GM12878 (cell line): ENCODE results near the gene DISC1. TPM values are rescaled to one million over a fixed set of nuclear protein-coding genes. Genes with fewer than 3 reads are reported as not detected.

Source experiments
- ATAC-seq: fragments of 200-7000 bp; cut with Tn5 transposase; 3 replicates; pipeline ENCODE4 v1.9.1; 2020; ENCODE audit warnings: mild to moderate bottlenecking, moderate library complexity
- BruUV-seq: library from RNA; stranded (reverse); fragments of 400-500 nt; replicated peaks from 2 replicates; lab custom pipeline; 2021; lab: Mats Ljungman, UMichigan
- CTCF ChIA-PET: fragments of 300-600 bp; sonication (Branson Sonifier 250); formaldehyde crosslinking; extraction: SDS; loops from one replicate; lab custom pipeline; 2021; ENCODE audit warnings: inconsistent platforms; lab: Yijun Ruan, JAX
- POLR2A ChIA-PET: fragments of 350-600 bp; formaldehyde crosslinking; extraction: SDS; loops from one replicate; lab custom pipeline; 2021; ENCODE audit warnings: inconsistent platforms; lab: Charles Lee
- RAD21 ChIA-PET: fragments of 300-600 bp; sonication (Branson Sonifier 250); formaldehyde crosslinking; loops from one replicate; lab custom pipeline; 2023; ENCODE audit warnings: antibody characterized with exemption; ENCODE audit not compliant: unreplicated experiment; lab: Charles Lee
- SMC1A ChIA-PET: fragments of 300-600 bp; sonication (Branson Sonifier 250); formaldehyde crosslinking; loops from one replicate; lab custom pipeline; 2023; ENCODE audit not compliant: unreplicated experiment, uncharacterized antibody; lab: Charles Lee
- DNase-seq: peaks from one replicate; pipeline ENCODE4 v3.0.0-alpha.2; 2011; ENCODE audit warnings: low read depth, low spot score
- FAIRE-seq: peaks from 3 replicates; lab custom pipeline; 2011; peaks lifted over from hg19 to GRCh38; lab: Jason Lieb, UNC
- H2AFZ ChIP-seq: 2 replicates; pipeline ENCODE4 v1.6.0; 2011; ENCODE audit warnings: low read depth, low read length, control low read depth; ENCODE audit not compliant: control insufficient read depth
- H3K27ac ChIP-seq: 2 replicates; pipeline ENCODE4 v1.5.1; 2011; ENCODE audit warnings: control low read depth; ENCODE audit not compliant: control insufficient read depth, insufficient read depth
- H3K27me3 ChIP-seq, 2 experiments: replicated peaks in 1 of 2; 2 replicates each; pipeline versions ENCODE4 v1.6.0 to v1.6.1; 2011; ENCODE audit warnings: low read length in 1 of 2; ENCODE audit not compliant: control insufficient read depth in 2 of 2, insufficient read depth in 2 of 2
- H3K36me3 ChIP-seq, 2 experiments: 2 replicates each; pipeline ENCODE4 v1.5.1; 2011; ENCODE audit warnings: low read length in 1 of 2; ENCODE audit not compliant: control insufficient read depth in 2 of 2, insufficient read depth in 2 of 2
- H3K4me1 ChIP-seq: 2 replicates; pipeline ENCODE4 v1.6.1; 2011; ENCODE audit warnings: mild to moderate bottlenecking, low read length, moderate library complexity, mixed read lengths; ENCODE audit not compliant: control insufficient read depth, insufficient read depth
- H3K4me2 ChIP-seq: 2 replicates; pipeline ENCODE4 v1.6.0; 2011; ENCODE audit warnings: control low read depth; ENCODE audit not compliant: control insufficient read depth, insufficient read depth
- H3K4me3 ChIP-seq: fragments of 200-600 bp; sonication (generic); 2 replicates; pipeline ENCODE4 v1.5.1; 2016
- H3K79me2 ChIP-seq: 2 replicates; pipeline ENCODE4 v1.6.0; 2011; ENCODE audit warnings: low read length; ENCODE audit not compliant: control insufficient read depth, insufficient read depth
- H3K9ac ChIP-seq: 2 replicates; pipeline ENCODE4 v1.8.0; 2011; ENCODE audit warnings: low read length, control low read depth, mixed read lengths; ENCODE audit not compliant: control insufficient read depth, insufficient read depth
- H3K9me3 ChIP-seq: replicated peaks from 3 replicates; pipeline ENCODE4 v1.5.1; 2011; ENCODE audit warnings: mild to moderate bottlenecking, low read length; ENCODE audit not compliant: control insufficient read depth, insufficient read depth
- H4K20me1 ChIP-seq: 2 replicates; pipeline ENCODE4 v1.6.0; 2011; ENCODE audit not compliant: control insufficient read depth, insufficient read depth
- CBX3 ChIP-seq: fragments of 200-600 bp; sonication (generic); IDR thresholded peaks from 2 replicates; pipeline ENCODE4 v1.6.1; 2016; ENCODE audit warnings: low read depth, borderline replicate concordance
- ELK1 ChIP-seq: IDR thresholded peaks from 2 replicates; pipeline ENCODE4 v1.6.1; 2012; ENCODE audit warnings: low read depth, low read length, improper control_type of control experiment
- FOXK2 ChIP-seq: fragments of 450-650 bp; IDR thresholded peaks from 2 replicates; pipeline ENCODE4 v1.6.1; 2017; ENCODE audit warnings: mild to moderate bottlenecking, moderate library complexity
- HDGF ChIP-seq: fragments of 450-650 bp; IDR thresholded peaks from 2 replicates; pipeline ENCODE4 v1.6.1; 2016; ENCODE audit warnings: antibody characterized with exemption
- MEF2B ChIP-seq: fragments of 450-650 bp; IDR thresholded peaks from 2 replicates; pipeline ENCODE4 v1.6.1; 2018; ENCODE audit warnings: mild to moderate bottlenecking, moderate library complexity; ENCODE audit not compliant: partially characterized antibody, poor library complexity, severe bottlenecking
- MTA2 ChIP-seq: fragments of 450-650 bp; IDR thresholded peaks from 2 replicates; pipeline ENCODE4 v1.6.1; 2016; ENCODE audit warnings: low read depth, mild to moderate bottlenecking, moderate library complexity
- POU2F2 ChIP-seq: IDR thresholded peaks from 3 replicates; pipeline ENCODE4 v1.6.1; 2011; ENCODE audit warnings: low read depth, mild to moderate bottlenecking, low read length, borderline replicate concordance
- RELA ChIP-seq: fragments of 450-650 bp; IDR thresholded peaks from 2 replicates; pipeline ENCODE4 v1.8.0; 2014; ENCODE audit warnings: borderline replicate concordance; ENCODE audit not compliant: partially characterized antibody
- RUNX3 ChIP-seq: IDR thresholded peaks from 2 replicates; pipeline ENCODE4 v1.6.1; 2012; ENCODE audit warnings: low read length, inconsistent platforms
- SIX5 ChIP-seq: IDR thresholded peaks from 2 replicates; pipeline ENCODE4 v1.6.1; 2011; ENCODE audit warnings: mild to moderate bottlenecking, low read depth, low read length, moderate library complexity; ENCODE audit not compliant: severe bottlenecking
- SMAD1 ChIP-seq: fragments of 450-650 bp; IDR thresholded peaks from 2 replicates; pipeline ENCODE4 v1.6.1; 2018; ENCODE audit warnings: mild to moderate bottlenecking, low read depth; ENCODE audit not compliant: partially characterized antibody
- SUZ12 ChIP-seq: fragments of 200-600 bp; sonication (generic); IDR thresholded peaks from one replicate; pipeline ENCODE4 v1.6.1; 2018; ENCODE audit warnings: antibody characterized with exemption, mild to moderate bottlenecking; ENCODE audit not compliant: unreplicated experiment
- USF2 ChIP-seq: IDR thresholded peaks from 2 replicates; pipeline ENCODE4 v1.6.1; 2011; ENCODE audit warnings: low read depth, low read length, improper control_type of control experiment, borderline replicate concordance
- YY1 ChIP-seq: IDR thresholded peaks from 2 replicates; pipeline ENCODE4 v1.6.1; 2011; ENCODE audit warnings: low read depth, mild to moderate bottlenecking, low read length
- WGBS: methylation state at CpG from one replicate; pipeline ENCODE4 v1.1.6; 2016; ENCODE audit warnings: low lambda C conversion rate; ENCODE audit not compliant: insufficient replicate concordance, insufficient coverage; ENCODE audit errors: missing lambda C conversion rate; 5-methylcytosine and 5-hydroxymethylcytosine counted together
- in situ Hi-C: fragments of 300-500 bp; cut with MboI; formaldehyde crosslinking; loops from 9 replicates; pipeline ENCODE4 v1.14.3; 2018; ENCODE audit warnings: mixed read lengths
- intact Hi-C: fragments of 100-400 bp; cut with micrococcal nuclease; formaldehyde crosslinking; loops from one replicate; pipeline ENCODE4 v1.14.2; 2022; ENCODE audit not compliant: unreplicated experiment
- polyA plus RNA-seq, 11 experiments: library from polyadenylated mRNA; depleted of rRNA in 4 of 11; unstranded in 6 of 11; stranded (reverse) in 5 of 11; fragments of >200 nt; fragmentation: Nextera tagmentation in 4 of 11; fragmentation: Illumina TruSeq in 1 of 11; extraction: Ambion mirVana in 4 of 11; extraction: Trizol in 1 of 11; gene quantifications; 1 replicate in 1 of 11; 2 replicates in 10 of 11; pipeline versions ENCODE4 v1.2.1 to v1.2.3, GENCODE V29; 2011 to 2016; ENCODE audit warnings: inconsistent platforms in 2 of 11, missing spikeins in 2 of 11, low read depth in 1 of 11
- total RNA-seq, 4 experiments: library from RNA; depleted of rRNA in 3 of 4; stranded (reverse); fragments of >200 nt in 3 of 4; fragmentation: Illumina TruSeq in 1 of 4; extraction: Trizol in 1 of 4; gene quantifications; 2 replicates each; pipeline versions ENCODE4 v1.2.1 to v1.2.3, GENCODE V29; 2013 to 2021
- TF ChIP-seq, protein P1 (sequence below): IDR thresholded peaks from 2 replicates; pipeline ENCODE4 v1.6.1; 2011; ENCODE audit warnings: borderline replicate concordance, low read depth, mild to moderate bottlenecking, moderate library complexity, mixed read lengths, low read length; ENCODE audit not compliant: insufficient read depth; ENCODE audit errors: extremely low read length
- TF ChIP-seq, protein P2 (sequence below): fragments of 450-650 bp; formaldehyde crosslinking; IDR thresholded peaks from 2 replicates; pipeline ENCODE4 v1.5.0; 2022; ENCODE audit warnings: mild to moderate bottlenecking, missing genetic modification characterization
- TF ChIP-seq, protein P3 (sequence below): fragments of 450-650 bp; IDR thresholded peaks from 2 replicates; pipeline ENCODE4 v1.6.1; 2016; ENCODE audit warnings: mild to moderate bottlenecking

Gene DISC1
- total and polyA plus RNA-seq, 10 of the 15 experiments (the other 5 are each of a cell fraction or from before 2014, with no cell fraction given) = 0.05 to 0.72 (median 0.19) TPM; not detected in 1

GRCh38 chr1:231748760-231749415 is 122.3 kb downstream of the DISC1 start:
- H3K9me3 ChIP-seq = peaks cover 2% of the 10 kb centered on the region; the same call in 1 of the 3 replicates
- no peak overlapping the region for H3K9ac ChIP-seq
- no TSS peak for BruUV-seq
- H2AFZ ChIP-seq = no peak overlapping the region
- H3K36me3 ChIP-seq = no peaks in the 10 kb centered on the region
- no peaks in the 10 kb centered on the region for H4K20me1 ChIP-seq
- intact Hi-C loops (no loop called here), in situ Hi-C loops (no loop called here)
- H3K27ac ChIP-seq = no peak overlapping the region
- WGBS = 7% methylated on average over 2 of the region's 2 CpGs
- no peak for FAIRE-seq
- no peaks in the 10 kb centered on the region for H3K27me3 ChIP-seq
- ChIA-PET POLR2A (no interaction called here), RAD21 (no interaction called here), CTCF (no interaction called here), SMC1A (no interaction called here)
- H3K4me3 ChIP-seq = no peak overlapping the region
- H3K79me2 ChIP-seq = no peaks in the 10 kb centered on the region
- no peak overlapping the region for H3K4me2 ChIP-seq
- no peak for DNase-seq
- ATAC-seq = no peak
- H3K4me1 ChIP-seq = no peaks in the 10 kb centered on the region
- TF ChIP-seq, protein P1, sequence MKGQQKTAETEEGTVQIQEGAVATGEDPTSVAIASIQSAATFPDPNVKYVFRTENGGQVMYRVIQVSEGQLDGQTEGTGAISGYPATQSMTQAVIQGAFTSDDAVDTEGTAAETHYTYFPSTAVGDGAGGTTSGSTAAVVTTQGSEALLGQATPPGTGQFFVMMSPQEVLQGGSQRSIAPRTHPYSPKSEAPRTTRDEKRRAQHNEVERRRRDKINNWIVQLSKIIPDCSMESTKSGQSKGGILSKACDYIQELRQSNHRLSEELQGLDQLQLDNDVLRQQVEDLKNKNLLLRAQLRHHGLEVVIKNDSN = no peak
- no peak for TF ChIP-seq SIX5
- no peak for TF ChIP-seq HDGF
- no peak for TF ChIP-seq RUNX3
- TF ChIP-seq SUZ12 = no peak
- no peak for TF ChIP-seq YY1
- no peak for TF ChIP-seq RELA
- TF ChIP-seq, protein P2, sequence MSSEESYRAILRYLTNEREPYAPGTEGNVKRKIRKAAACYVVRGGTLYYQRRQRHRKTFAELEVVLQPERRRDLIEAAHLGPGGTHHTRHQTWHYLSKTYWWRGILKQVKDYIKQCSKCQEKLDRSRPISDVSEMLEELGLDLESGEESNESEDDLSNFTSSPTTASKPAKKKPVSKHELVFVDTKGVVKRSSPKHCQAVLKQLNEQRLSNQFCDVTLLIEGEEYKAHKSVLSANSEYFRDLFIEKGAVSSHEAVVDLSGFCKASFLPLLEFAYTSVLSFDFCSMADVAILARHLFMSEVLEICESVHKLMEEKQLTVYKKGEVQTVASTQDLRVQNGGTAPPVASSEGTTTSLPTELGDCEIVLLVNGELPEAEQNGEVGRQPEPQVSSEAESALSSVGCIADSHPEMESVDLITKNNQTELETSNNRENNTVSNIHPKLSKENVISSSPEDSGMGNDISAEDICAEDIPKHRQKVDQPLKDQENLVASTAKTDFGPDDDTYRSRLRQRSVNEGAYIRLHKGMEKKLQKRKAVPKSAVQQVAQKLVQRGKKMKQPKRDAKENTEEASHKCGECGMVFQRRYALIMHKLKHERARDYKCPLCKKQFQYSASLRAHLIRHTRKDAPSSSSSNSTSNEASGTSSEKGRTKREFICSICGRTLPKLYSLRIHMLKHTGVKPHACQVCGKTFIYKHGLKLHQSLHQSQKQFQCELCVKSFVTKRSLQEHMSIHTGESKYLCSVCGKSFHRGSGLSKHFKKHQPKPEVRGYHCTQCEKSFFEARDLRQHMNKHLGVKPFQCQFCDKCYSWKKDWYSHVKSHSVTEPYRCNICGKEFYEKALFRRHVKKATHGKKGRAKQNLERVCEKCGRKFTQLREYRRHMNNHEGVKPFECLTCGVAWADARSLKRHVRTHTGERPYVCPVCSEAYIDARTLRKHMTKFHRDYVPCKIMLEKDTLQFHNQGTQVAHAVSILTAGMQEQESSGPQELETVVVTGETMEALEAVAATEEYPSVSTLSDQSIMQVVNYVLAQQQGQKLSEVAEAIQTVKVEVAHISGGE (CRISPR knock-in tag) = no peak
- TF ChIP-seq FOXK2 = no peak
- TF ChIP-seq USF2 = no peak
- TF ChIP-seq, protein P3, sequence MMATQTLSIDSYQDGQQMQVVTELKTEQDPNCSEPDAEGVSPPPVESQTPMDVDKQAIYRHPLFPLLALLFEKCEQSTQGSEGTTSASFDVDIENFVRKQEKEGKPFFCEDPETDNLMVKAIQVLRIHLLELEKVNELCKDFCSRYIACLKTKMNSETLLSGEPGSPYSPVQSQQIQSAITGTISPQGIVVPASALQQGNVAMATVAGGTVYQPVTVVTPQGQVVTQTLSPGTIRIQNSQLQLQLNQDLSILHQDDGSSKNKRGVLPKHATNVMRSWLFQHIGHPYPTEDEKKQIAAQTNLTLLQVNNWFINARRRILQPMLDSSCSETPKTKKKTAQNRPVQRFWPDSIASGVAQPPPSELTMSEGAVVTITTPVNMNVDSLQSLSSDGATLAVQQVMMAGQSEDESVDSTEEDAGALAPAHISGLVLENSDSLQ = no peak
- no peak for TF ChIP-seq ELK1
- TF ChIP-seq POU2F2 = no peak
- no peak for TF ChIP-seq MTA2
- no peak for TF ChIP-seq MEF2B
- TF ChIP-seq SMAD1 = no peak
- TF ChIP-seq CBX3 = no peak
